ENCODE measurements around the gene SPSB2.

DNA sequence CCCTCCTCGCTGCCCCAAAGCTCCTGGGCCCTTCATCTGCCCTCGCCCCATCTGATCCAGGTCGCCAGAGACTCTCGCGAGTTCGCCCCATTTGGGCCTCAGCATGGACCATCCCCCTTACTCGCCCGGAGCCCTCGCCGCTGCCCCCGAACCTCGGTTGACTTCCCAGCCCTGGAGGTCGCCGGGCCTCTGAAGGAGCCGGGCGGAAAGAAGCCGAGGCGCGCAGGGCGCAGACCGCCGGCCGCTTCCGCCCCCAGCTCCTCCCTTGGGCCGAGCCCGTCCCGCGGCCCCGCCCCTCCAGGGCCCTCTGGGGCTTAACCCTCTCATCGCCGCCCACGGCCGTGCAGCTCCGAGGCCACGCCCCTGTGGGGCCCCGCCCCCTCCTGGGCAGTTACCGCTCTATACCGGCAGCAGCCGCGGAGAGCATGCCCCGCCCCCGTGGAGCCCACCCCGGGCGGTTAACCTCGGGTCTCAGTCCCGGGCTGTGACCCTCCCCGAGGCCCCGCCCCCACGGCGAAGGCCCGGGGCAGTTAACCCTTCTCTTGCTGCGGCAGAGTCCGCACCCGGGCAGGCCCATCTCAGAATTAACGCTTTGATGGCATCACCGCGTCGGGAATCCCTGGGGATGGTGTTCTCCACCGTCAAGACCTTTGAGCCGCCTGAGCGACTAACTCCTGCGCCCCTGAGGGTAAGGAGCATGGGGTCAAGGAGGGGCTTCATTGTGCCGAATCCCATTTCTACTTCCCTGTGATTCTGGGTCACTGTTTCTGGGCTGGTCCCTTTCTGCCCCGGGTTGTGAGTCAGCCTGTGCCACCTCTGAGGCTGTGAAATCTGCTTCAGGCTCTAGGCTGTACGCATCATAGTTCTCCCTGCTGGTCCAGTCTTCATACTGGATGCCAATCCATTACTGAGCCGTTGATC lies at the start of gene SPSB2:
- TF ChIP-seq, protein P1, sequence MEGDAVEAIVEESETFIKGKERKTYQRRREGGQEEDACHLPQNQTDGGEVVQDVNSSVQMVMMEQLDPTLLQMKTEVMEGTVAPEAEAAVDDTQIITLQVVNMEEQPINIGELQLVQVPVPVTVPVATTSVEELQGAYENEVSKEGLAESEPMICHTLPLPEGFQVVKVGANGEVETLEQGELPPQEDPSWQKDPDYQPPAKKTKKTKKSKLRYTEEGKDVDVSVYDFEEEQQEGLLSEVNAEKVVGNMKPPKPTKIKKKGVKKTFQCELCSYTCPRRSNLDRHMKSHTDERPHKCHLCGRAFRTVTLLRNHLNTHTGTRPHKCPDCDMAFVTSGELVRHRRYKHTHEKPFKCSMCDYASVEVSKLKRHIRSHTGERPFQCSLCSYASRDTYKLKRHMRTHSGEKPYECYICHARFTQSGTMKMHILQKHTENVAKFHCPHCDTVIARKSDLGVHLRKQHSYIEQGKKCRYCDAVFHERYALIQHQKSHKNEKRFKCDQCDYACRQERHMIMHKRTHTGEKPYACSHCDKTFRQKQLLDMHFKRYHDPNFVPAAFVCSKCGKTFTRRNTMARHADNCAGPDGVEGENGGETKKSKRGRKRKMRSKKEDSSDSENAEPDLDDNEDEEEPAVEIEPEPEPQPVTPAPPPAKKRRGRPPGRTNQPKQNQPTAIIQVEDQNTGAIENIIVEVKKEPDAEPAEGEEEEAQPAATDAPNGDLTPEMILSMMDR (IDR thresholded peaks at IDR 0.05), result peak in 1 of 3 donors; percentile 28
- TF ChIP-seq POLR2A (IDR thresholded peaks at IDR 0.05) (peak; percentile 66), EP300 (IDR thresholded peaks at IDR 0.05) (no peak)
